ENCODE measurements around the gene GTF2IRD1.

GTF2IRD1 gene

GRCh38 chr7:74498354-74498753 lies 44.6 kb downstream of the GTF2IRD1 start:
- Histone ChIP-seq H2AFZ (ENCODE audit: low read length) (no peak overlapping the region), H4K20me1 (ENCODE audit: insufficient read depth, low read length) (no peaks in the 10 kb centered on the region)

GRCh38 chr7:74498996-74499834 lies 45.5 kb downstream of the GTF2IRD1 start:
- Histone ChIP-seq H3K27ac (ENCODE audit: low read depth, low read length, poor library complexity, severe bottlenecking) (no peak overlapping the region), H3F3A (ENCODE audit: insufficient read depth, low read length) (no peaks in the 10 kb centered on the region), H3K27me3 (ENCODE audit: insufficient read depth, low read length) (peaks cover 4% of the 10 kb centered on the region; the same call in 1 of the 2 replicates), H4K20me1 (ENCODE audit: insufficient read depth, low read length) (no peaks in the 10 kb centered on the region), H3K9me3 (ENCODE audit: low read length) (no peaks in the 10 kb centered on the region), H3K4me1 (ENCODE audit: insufficient read depth, low read length, severe bottlenecking) (peaks cover 7% of the 10 kb centered on the region), H3K79me2 (ENCODE audit: insufficient read depth, low read length) (no peaks in the 10 kb centered on the region), H3K4me2 (ENCODE audit: low read length) (no peak overlapping the region), H3K9me2 (ENCODE audit: low read depth, low read length) (no peaks in the 10 kb centered on the region), H3K9ac (ENCODE audit: low read length) (no peak overlapping the region), H2AFZ (ENCODE audit: low read length) (no peak overlapping the region), H3K36me3 (ENCODE audit: insufficient read depth, low read length) (no peaks in the 10 kb centered on the region), H3K4me3 (ENCODE audit: low read depth, low read length, poor library complexity, severe bottlenecking) (no peak overlapping the region)
- no peak for TF ChIP-seq EZH2 (IDR thresholded peaks at IDR 0.05; ENCODE audit: borderline replicate concordance, low read length)
- TF ChIP-seq CTCF (IDR thresholded peaks at IDR 0.05; ENCODE audit: low read length), result no peak

More at GRCh38 chr7:74498354-74498753, 44.6 kb downstream of the GTF2IRD1 start:
- peaks cover 7% of the 10 kb centered on the region for H3K4me1 ChIP-seq (ENCODE audit: insufficient read depth, low read length, severe bottlenecking)
- no peak overlapping the region for H3K27ac ChIP-seq (ENCODE audit: low read depth, low read length, poor library complexity, severe bottlenecking)
- H3K9me2 ChIP-seq (ENCODE audit: low read depth, low read length), result no peaks in the 10 kb centered on the region
- peaks cover 4% of the 10 kb centered on the region; the same call in 1 of the 2 replicates for H3K27me3 ChIP-seq (ENCODE audit: insufficient read depth, low read length)
- no peaks in the 10 kb centered on the region for H3K79me2 ChIP-seq (ENCODE audit: insufficient read depth, low read length)
- no peaks in the 10 kb centered on the region for H3K9me3 ChIP-seq (ENCODE audit: low read length)
- H3F3A ChIP-seq (ENCODE audit: insufficient read depth, low read length), result no peaks in the 10 kb centered on the region
- no peak for TF ChIP-seq EZH2 (IDR thresholded peaks at IDR 0.05; ENCODE audit: borderline replicate concordance, low read length)
- TF ChIP-seq CTCF (IDR thresholded peaks at IDR 0.05; ENCODE audit: low read length), result no peak
- H3K9ac ChIP-seq (ENCODE audit: low read length), result no peak overlapping the region
- no peaks in the 10 kb centered on the region for H3K36me3 ChIP-seq (ENCODE audit: insufficient read depth, low read length)
- no peak overlapping the region for H3K4me3 ChIP-seq (ENCODE audit: low read depth, low read length, poor library complexity, severe bottlenecking)
- H3K4me2 ChIP-seq (ENCODE audit: low read length), result no peak overlapping the region

GRCh38 chr7:74499835-74500388 lies 46.2 kb downstream of the GTF2IRD1 start:
- H3F3A ChIP-seq (ENCODE audit: insufficient read depth, low read length), result no peaks in the 10 kb centered on the region
- peaks cover 7% of the 10 kb centered on the region for H3K4me1 ChIP-seq (ENCODE audit: insufficient read depth, low read length, severe bottlenecking)
- H3K4me3 ChIP-seq (ENCODE audit: low read depth, low read length, poor library complexity, severe bottlenecking), result no peak overlapping the region
- no peak overlapping the region for H3K9ac ChIP-seq (ENCODE audit: low read length)
- no peaks in the 10 kb centered on the region for H3K9me3 ChIP-seq (ENCODE audit: low read length)
- no peaks in the 10 kb centered on the region for H3K9me2 ChIP-seq (ENCODE audit: low read depth, low read length)
- H3K27me3 ChIP-seq (ENCODE audit: insufficient read depth, low read length), result peaks cover 4% of the 10 kb centered on the region; the same call in 1 of the 2 replicates
- no peaks in the 10 kb centered on the region for H3K36me3 ChIP-seq (ENCODE audit: insufficient read depth, low read length)
- H3K4me2 ChIP-seq (ENCODE audit: low read length), result no peak overlapping the region
- TF ChIP-seq CTCF (IDR thresholded peaks at IDR 0.05; ENCODE audit: low read length), result no peak
- no peak for TF ChIP-seq EZH2 (IDR thresholded peaks at IDR 0.05; ENCODE audit: borderline replicate concordance, low read length)
- H3K27ac ChIP-seq (ENCODE audit: low read depth, low read length, poor library complexity, severe bottlenecking), result no peak overlapping the region
- no peaks in the 10 kb centered on the region for H3K79me2 ChIP-seq (ENCODE audit: insufficient read depth, low read length)
- no peak overlapping the region for H2AFZ ChIP-seq (ENCODE audit: low read length)
- no peaks in the 10 kb centered on the region for H4K20me1 ChIP-seq (ENCODE audit: insufficient read depth, low read length)
